Astrocyte (in vitro differentiated cells and primary cell): ENCODE results near the gene KCND2.

Source experiments
- CTCF ChIP-seq: IDR thresholded peaks from 2 replicates; pipeline ENCODE4 v1.5.1; 2011; ENCODE audit warnings: low read depth, mild to moderate bottlenecking, inconsistent platforms, low read length, moderate library complexity; ENCODE audit not compliant: insufficient read depth
- EZH2 ChIP-seq: IDR thresholded peaks from 2 replicates; pipeline ENCODE4 v1.6.1; 2012; ENCODE audit warnings: mild to moderate bottlenecking, low read length, inconsistent platforms; ENCODE audit not compliant: insufficient read depth

- TF ChIP-seq CTCF, result no peak
- TF ChIP-seq EZH2, result no peak
Observed at GRCh38 chr7:120675076-120675475, 402.1 kb downstream of the KCND2 start.
